A673 (cell line): Measurements from ENCODE around the gene KCNIP4.

Source experiments
- EZH2 ChIP-seq: fragments of 200-600 bp; sonication (generic); IDR thresholded peaks from 2 replicates; pipeline ENCODE4 v1.6.1; 2017; ENCODE audit warnings: borderline replicate concordance, low read depth, mild to moderate bottlenecking, mixed read lengths, antibody characterized with exemption, low read length; ENCODE audit not compliant: poor library complexity, severe bottlenecking
- TF ChIP-seq, protein P1 (sequence below): fragments of 300-800, 200-600 bp; sonication (generic); conservative IDR thresholded peaks from 2 replicates; pipeline ENCODE4 v1.5.1; 2017; ENCODE audit warnings: low read depth, mild to moderate bottlenecking, antibody characterized with exemption, low read length, moderate library complexity, mixed read lengths

DNA sequence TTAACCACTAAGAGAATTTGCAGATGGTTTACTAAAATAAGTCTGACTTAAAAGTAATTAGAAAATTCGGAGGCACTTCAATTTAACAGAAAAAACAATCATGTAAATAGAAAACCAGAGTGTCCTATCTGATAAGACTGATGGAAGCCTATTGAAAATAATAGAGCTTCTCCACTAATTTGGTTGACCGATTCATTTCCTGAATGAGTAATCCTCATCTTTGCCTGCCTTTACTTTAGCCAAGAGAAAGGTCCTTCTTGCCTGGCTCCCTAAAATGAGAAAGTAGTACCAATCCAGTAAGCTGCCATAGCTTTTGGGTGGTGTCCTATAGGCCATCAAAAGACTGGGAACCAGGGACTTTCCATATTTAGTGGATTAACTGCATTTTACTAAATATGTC lies 48.4 kb downstream of the KCNIP4 start:
- TF ChIP-seq, protein P1, sequence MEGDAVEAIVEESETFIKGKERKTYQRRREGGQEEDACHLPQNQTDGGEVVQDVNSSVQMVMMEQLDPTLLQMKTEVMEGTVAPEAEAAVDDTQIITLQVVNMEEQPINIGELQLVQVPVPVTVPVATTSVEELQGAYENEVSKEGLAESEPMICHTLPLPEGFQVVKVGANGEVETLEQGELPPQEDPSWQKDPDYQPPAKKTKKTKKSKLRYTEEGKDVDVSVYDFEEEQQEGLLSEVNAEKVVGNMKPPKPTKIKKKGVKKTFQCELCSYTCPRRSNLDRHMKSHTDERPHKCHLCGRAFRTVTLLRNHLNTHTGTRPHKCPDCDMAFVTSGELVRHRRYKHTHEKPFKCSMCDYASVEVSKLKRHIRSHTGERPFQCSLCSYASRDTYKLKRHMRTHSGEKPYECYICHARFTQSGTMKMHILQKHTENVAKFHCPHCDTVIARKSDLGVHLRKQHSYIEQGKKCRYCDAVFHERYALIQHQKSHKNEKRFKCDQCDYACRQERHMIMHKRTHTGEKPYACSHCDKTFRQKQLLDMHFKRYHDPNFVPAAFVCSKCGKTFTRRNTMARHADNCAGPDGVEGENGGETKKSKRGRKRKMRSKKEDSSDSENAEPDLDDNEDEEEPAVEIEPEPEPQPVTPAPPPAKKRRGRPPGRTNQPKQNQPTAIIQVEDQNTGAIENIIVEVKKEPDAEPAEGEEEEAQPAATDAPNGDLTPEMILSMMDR: no peak
- no peak for TF ChIP-seq EZH2
